HG03469 (cell line): ENCODE data around the gene NUDT8.

Experiments used
- ATAC-seq: cut with Tn5 transposase; IDR thresholded peaks from one replicate; pipeline ENCODE4 v1.9.1; 2021; ENCODE audit warnings: mild to moderate bottlenecking, moderate library complexity, moderate number of reproducible peaks; ENCODE audit not compliant: unreplicated experiment

Gene NUDT8, protein sequence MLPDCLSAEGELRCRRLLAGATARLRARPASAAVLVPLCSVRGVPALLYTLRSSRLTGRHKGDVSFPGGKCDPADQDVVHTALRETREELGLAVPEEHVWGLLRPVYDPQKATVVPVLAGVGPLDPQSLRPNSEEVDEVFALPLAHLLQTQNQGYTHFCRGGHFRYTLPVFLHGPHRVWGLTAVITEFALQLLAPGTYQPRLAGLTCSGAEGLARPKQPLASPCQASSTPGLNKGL

DNA sequence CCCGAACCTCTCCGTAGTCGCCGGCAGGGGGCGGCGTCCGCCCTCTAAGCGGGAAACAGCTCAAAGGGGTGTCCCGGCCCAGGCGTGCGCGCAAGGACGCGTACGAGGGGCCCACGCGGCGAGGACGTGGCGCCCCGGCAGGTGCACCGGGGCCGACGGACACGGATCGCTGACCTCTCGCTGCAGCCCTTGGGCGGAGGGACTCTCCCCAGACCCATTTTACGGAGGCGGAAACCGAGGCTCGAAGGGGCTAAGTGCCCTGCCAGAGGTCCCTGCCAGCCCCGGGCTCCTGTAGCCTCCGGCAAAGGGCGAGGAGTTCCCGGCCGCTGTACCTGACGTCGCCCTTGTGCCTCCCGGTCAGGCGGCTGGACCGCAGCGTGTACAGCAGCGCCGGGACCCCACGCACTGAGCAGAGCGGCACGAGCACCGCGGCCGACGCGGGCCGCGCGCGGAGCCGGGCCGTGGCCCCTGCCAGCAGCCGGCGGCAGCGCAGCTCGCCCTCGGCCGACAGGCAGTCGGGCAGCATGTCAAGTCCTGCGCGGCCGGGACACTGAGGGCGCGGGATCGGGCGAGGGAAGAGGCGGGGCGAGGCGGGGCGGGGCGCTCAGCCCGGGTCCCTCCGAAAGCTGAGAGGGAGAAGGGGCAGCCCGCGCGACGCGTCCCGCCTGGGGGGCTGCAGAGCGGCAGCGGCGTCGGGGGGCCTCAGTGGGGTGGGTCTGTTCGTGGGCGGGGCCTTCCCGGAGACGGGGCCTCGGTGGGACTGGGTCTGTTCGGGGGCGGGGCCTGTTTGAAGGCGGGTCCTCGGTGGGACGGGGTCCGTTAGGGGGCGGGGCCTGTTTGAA, at the start of gene NUDT8:
Gene NUDT8 (minus strand): TSS at position 552 of the 842 bp plus-strand sequence. CDS start 26 bp downstream, at position 526.
- ATAC-seq: peak; percentile 27

DNA sequence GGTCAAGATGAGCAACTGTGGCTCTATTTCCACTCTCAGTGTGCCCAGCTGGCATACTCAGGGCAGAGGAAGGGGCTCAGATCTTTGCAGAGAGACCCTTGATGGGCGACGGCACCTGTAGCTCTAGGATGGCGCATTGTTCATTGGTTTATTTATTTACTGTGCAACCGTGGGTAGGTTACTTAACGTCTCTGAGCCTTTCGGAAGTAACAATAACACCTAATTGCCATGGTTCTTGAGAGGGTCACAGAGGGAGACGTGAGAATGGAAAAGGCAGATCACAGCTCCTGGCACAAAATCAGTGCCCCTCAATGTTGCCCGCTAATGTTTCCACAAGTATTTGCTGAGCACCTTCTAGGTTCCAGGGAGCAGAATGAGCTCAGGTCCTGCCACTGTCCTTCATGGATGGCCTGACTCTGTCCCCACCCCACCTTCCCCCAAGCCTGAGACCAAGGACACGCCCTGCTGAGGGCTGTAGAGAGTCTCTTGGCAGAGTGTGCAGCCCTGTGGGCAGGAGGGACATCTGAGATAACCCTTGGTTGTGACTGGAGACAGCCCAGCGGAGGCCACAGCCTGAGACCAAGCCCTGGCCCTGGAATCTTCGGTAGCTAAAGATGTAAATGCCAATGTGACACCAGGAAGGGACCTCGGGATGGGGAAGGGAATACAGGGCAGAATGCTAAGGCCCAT, 45.5 kb upstream of the NUDT8 start:
- ATAC-seq: no peak

DNA sequence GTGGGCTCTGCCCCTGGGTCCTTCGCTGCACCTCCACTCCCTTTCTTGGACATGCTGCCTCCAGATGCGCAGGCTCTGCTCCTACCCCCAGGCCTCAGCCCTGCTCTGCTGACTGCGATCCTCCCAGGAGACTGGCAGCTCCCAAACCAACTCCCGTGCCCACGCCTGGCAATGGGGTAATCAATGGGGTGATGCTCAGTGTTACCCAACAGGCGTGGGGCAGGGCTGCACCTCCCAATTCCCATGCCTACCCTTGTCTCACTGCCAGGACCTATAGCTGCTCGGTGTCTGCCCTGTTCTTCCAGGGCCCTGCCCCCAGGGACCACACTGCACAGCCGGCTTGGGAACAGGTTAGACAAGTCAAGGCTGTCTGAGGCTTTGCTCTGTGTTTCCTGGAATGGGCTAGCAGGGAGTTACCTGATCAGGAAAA, 44.7 kb upstream of the NUDT8 start, which contains the start of gene ALDH3B2:
Gene ALDH3B2 (minus strand): TSS at position 182 of the 430 bp plus-strand sequence. CDS start 7,688 bp downstream, outside the sequence.
- no peak for ATAC-seq

- no peak for ATAC-seq
These were observed 44.2 kb upstream of the NUDT8 start for GRCh38 chr11:67673902-67674301.

DNA sequence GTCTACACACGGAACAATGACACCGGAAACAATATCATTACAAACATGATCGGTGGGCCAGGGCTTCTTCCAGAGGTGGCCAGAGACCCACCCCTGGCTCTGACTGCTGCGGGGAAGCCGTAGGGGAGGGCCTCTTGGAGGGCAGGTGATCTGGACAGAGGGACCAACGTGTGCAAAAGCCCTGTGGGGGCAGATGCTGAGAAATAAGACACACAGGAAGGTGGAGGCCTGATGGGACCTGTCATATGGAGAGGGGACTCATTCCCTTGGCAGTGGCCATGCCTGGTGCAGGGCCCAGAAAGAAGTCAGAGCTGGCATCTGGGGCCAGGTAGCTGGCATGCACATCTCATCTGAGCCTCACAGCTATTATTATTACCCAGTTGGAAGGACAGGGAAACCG, 43.6 kb upstream of the NUDT8 start:
- no peak for ATAC-seq

DNA sequence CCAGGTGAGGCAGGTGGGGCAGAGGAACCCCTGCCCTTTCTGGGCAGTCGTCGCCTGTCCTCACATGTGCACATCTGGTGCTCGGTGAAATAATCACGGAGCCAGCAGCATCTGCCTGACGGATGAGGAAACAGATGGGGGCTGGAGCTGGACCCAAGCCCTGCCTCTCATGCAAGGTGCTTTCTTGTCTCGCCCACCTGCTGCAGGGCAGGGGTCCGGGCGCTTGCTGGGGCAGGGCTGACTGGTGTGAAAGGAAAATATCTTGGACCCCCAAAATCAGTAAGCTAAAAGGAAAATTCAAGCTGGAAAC, 41.4 kb upstream of the NUDT8 start:
- ATAC-seq: no peak

- no peak for ATAC-seq
These were observed 40.8 kb upstream of the NUDT8 start for GRCh38 chr11:67670316-67671210.

DNA sequence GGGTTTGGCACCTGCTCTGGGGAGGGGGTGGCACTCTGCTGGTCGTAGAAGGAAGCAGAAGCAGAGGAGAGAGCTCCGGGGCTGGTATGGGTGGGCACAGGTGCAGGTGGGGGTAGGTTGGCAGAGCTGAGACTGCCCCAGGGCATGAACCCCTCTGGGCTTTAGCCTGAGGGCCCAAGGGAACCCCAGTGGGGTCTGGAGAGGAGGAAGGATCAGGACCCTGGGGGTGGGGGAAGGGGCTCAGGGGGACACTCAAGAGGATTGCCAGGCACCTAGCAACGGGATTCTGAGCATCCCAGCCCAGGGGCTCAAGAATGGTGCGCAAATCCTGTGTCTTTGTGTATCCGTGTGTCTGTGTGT, 38.4 kb upstream of the NUDT8 start:
- no peak for ATAC-seq

DNA sequence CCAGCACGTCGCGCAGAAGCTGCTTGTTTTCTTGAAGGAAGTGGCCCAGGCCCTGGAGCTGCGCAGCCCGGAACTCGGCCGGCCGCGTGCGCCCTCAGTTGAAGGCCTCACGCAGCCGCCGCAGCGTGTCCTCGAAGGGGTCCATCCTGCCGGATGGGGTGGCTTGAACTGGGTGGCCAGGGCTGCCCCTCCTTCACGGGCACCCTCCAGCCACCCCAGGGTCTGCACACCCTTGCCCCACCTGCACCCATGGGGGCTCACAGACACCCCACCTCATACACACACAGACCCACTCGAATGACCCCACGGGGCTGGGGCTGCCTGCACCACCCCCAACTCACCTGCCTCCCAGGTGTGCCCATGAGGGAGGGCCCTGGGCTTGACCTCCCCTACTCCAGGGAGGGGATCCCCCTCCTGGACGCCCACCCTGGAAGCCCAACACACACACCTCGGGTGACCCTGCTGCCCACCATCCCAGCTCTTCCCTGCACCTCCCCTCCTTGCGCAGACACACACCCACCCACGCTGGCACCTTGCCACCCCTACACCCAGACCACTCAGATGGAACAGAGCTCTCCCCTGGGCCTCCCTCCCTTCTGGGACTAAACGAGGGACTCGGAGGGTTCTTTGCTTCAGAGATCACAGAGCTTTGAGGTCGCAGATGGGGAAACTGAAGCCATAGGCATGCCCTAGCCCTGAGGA, 37.9 kb upstream of the NUDT8 start:
- no peak for ATAC-seq

GRCh38 chr11:67666676-67667489, 37.1 kb upstream of the NUDT8 start:
- no peak for ATAC-seq

GRCh38 chr11:67666303-67666645, 36.5 kb upstream of the NUDT8 start:
- ATAC-seq: no peak

- no peak for ATAC-seq
These were observed 36.0 kb upstream of the NUDT8 start for GRCh38 chr11:67665541-67666302.

GRCh38 chr11:67664696-67665540, 35.2 kb upstream of the NUDT8 start:
- ATAC-seq: no peak

- no peak for ATAC-seq
These were observed 34.5 kb upstream of the NUDT8 start for GRCh38 chr11:67664213-67664585.

DNA sequence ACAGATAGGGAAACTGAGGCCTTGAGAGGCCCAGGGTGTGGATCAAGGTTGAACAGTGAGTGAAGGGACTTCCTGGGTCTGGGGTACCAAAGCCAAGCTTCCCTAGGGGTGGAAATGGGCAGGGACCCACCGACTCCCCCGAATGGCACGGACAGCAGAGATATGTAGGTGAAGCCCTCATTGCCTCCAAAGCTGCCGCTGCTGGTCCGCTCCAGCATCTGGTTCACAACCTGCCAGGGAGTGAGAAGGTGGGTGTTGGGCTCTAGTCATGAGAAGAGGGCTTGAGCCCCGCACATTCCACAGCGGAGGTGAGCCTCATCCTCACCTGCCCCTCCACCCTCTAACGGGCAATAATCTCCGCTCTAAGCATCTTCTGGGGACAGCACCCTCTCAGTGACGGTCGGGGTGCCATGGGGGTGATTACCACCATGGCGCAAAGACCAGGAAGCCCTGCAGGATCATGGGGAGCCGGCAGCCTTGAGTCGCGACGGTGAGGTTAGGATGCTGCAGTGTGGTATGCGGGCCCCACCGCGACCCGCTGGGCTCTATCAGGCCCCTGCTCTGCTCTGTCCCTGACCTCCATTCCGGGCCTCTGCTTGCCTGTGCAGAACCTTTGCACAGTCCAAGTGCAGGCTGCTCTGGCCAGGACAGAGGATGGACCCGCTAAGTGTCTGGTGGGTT, 33.9 kb upstream of the NUDT8 start:
- no peak for ATAC-seq

DNA sequence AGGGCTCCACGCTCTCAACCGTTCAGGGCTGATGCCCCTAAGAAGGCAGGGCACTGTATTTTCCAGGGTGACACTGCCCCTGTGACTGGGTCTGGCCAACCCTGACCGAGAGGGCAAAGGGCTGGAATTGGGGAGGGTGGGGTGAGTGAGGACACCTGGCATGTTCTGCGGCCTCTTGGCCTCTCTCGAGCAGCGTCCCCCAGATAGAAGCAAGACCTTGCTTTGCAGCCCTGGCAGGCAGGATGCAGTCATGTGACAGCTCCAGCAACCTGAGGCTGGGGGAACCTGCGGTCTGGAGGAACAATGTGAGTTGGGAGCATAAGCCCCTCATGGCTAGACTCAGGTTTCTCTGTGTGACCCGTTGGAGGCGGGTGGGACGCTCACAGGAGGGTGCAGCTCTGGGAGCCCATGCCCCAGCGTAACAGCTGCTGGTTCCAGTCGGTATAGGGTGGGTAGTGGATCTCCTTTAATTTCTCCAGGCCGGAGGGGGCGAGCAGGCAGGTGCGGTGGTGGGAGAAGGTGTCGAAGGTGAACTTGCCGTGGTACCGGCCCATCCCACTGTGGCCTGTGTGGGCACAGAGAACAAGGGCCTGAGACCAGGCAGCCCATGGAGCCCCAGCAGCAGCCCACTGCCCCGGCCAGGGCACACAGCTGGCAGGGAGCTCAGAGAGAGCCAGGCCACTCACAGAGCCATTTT, 33.2 kb upstream of the NUDT8 start:
- ATAC-seq: no peak
